Keratinocyte (primary cell): ENCODE results near the gene NTSR1. TPM values are rescaled to one million over a fixed set of nuclear protein-coding genes. Genes with fewer than 3 reads are reported as not detected.

Experiments used
- DNase-seq: peaks from one replicate; pipeline ENCODE4 v3.0.0-alpha.2; 2011; ENCODE audit warnings: low read depth, missing footprints, low spot score
- FAIRE-seq: peaks from 2 replicates; lab custom pipeline; 2011; peaks lifted over from hg19 to GRCh38; lab: Jason Lieb, UNC
- H2AFZ ChIP-seq: 2 replicates; pipeline ENCODE4 v1.6.0; 2012; ENCODE audit warnings: low read length, control low read depth, inconsistent platforms; ENCODE audit not compliant: control insufficient read depth
- H3K27ac ChIP-seq: 2 replicates; pipeline ENCODE4 v1.5.1; 2011; ENCODE audit warnings: low read length; ENCODE audit not compliant: control insufficient read depth, insufficient read depth
- H3K27me3 ChIP-seq: 3 replicates; pipeline ENCODE4 v1.6.0; 2011; ENCODE audit warnings: low read length; ENCODE audit not compliant: control insufficient read depth, insufficient read depth; ENCODE audit errors: extremely low read depth
- H3K36me3 ChIP-seq, 2 experiments: 2 replicates in 1 of 2; 3 replicates in 1 of 2; pipeline ENCODE4 v1.5.1; 2011; ENCODE audit warnings: low read length in 2 of 2, mild to moderate bottlenecking in 1 of 2; ENCODE audit not compliant: control insufficient read depth in 2 of 2, insufficient read depth in 2 of 2; ENCODE audit errors: extremely low read depth in 1 of 2
- H3K4me1 ChIP-seq: 3 replicates; pipeline ENCODE4 v1.5.1; 2011; ENCODE audit warnings: low read length; ENCODE audit not compliant: control insufficient read depth, insufficient read depth; ENCODE audit errors: extremely low read depth
- H3K4me2 ChIP-seq: 3 replicates; pipeline ENCODE4 v1.6.0; 2011; ENCODE audit warnings: low read depth, low read length; ENCODE audit not compliant: control insufficient read depth, insufficient read depth; ENCODE audit errors: extremely low read depth
- H3K4me3 ChIP-seq, 3 experiments: fragments of 200-600 bp in 1 of 3; sonication (generic) in 1 of 3; 2 replicates in 2 of 3; 3 replicates in 1 of 3; pipeline ENCODE4 v1.5.1; 2011 to 2016; ENCODE audit warnings: low read length in 3 of 3, mild to moderate bottlenecking in 3 of 3, control low read depth in 2 of 3, inconsistent platforms in 1 of 3, low read depth in 1 of 3, mixed read lengths in 1 of 3, mixed run types in 1 of 3, moderate library complexity in 1 of 3; ENCODE audit not compliant: control insufficient read depth in 2 of 3, insufficient read depth in 2 of 3; ENCODE audit errors: extremely low read depth in 1 of 3
- H3K79me2 ChIP-seq: 2 replicates; pipeline ENCODE4 v1.6.0; 2012; ENCODE audit warnings: low read length; ENCODE audit not compliant: control insufficient read depth, insufficient read depth
- H3K9ac ChIP-seq: 3 replicates; pipeline ENCODE4 v1.6.0; 2011; ENCODE audit warnings: low read length; ENCODE audit not compliant: control insufficient read depth, insufficient read depth; ENCODE audit errors: extremely low read depth
- H3K9me1 ChIP-seq: 3 replicates; pipeline ENCODE4 v1.6.0; 2011; ENCODE audit warnings: low read length; ENCODE audit not compliant: control insufficient read depth, insufficient read depth; ENCODE audit errors: extremely low read depth
- H3K9me3 ChIP-seq: 2 replicates; pipeline ENCODE4 v1.5.1; 2012; ENCODE audit warnings: low read depth, low read length; ENCODE audit not compliant: control insufficient read depth
- H4K20me1 ChIP-seq: 3 replicates; pipeline ENCODE4 v1.6.0; 2011; ENCODE audit warnings: low read length; ENCODE audit not compliant: control insufficient read depth, insufficient read depth; ENCODE audit errors: extremely low read depth
- CTCF ChIP-seq, 3 experiments: IDR thresholded peaks in 1 of 3; conservative IDR thresholded peaks in 1 of 3; optimal IDR thresholded peaks in 1 of 3; 2 replicates in 2 of 3; 3 replicates in 1 of 3; pipeline versions ENCODE3 to v1.5.1; 2011; ENCODE audit warnings: low read length in 3 of 3, mild to moderate bottlenecking in 3 of 3, moderate library complexity in 2 of 3, control low read depth in 1 of 3, inconsistent platforms in 1 of 3; ENCODE audit not compliant: insufficient read depth in 2 of 3; ENCODE audit errors: extremely low read depth in 1 of 3
- EZH2 ChIP-seq: IDR thresholded peaks from one replicate; pipeline ENCODE4 v1.6.1; 2012; ENCODE audit warnings: inconsistent platforms, mild to moderate bottlenecking, low read length, moderate library complexity
- dilution Hi-C: fragments of 300-500 bp; cut with MboI; formaldehyde crosslinking; loops from one replicate; pipeline ENCODE4 v1.7.0; 2020; ENCODE audit warnings: low sequenced_read_pairs; ENCODE audit not compliant: extremely low pct_ligation_motif_present
- polyA plus RNA-seq, 5 experiments: library from polyadenylated mRNA; depleted of rRNA in 3 of 5; stranded (reverse) in 3 of 5; stranded (forward) in 1 of 5; unstranded in 1 of 5; fragments of >200 nt; gene quantifications; 1 replicate in 1 of 5; 2 replicates in 3 of 5; 3 replicates in 1 of 5; pipeline versions ENCODE4 v1.2.1 to v1.2.3, GENCODE V29; 2011 to 2012; ENCODE audit warnings: missing spikeins in 2 of 5, low read depth in 1 of 5, low replicate concordance in 1 of 5

Gene NTSR1
- polyA plus RNA-seq, 1 donor (not counting 4 experiments of a cell fraction or from before 2014, with no cell fraction given) = 0.55 TPM

- no peak for FAIRE-seq
Observed at GRCh38 chr20:62751551-62752150, 43.0 kb downstream of the NTSR1 start.

GRCh38 chr20:62752181-62752670 is 43.6 kb downstream of the NTSR1 start:
- H4K20me1 ChIP-seq = no peaks in the 10 kb centered on the region
- FAIRE-seq (no peak), DNase-seq (no peak)
- peaks cover 11% of the 10 kb centered on the region for H3K27me3 ChIP-seq
- dilution Hi-C loops = no loop called here
- H3K9me3 ChIP-seq = no peaks in the 10 kb centered on the region
- H3K27ac ChIP-seq = no peak overlapping the region
- H3K4me1 ChIP-seq = peaks cover 12% of the 10 kb centered on the region
- no peak for TF ChIP-seq CTCF (optimal IDR thresholded peaks at IDR 0.05 in 1 of 3, IDR thresholded peaks at IDR 0.05 in 1 of 3, conservative IDR thresholded peaks at IDR 0.05 in 1 of 3; ENCODE audit: extremely low read depth in 1 of 3, insufficient read depth in 2 of 3, low read length in 3 of 3)
- no peak for TF ChIP-seq EZH2
- H3K36me3 ChIP-seq = no peaks in the 10 kb centered on the region
- no peaks in the 10 kb centered on the region for H3K79me2 ChIP-seq
- no peak overlapping the region for H3K4me2 ChIP-seq
- H3K9me1 ChIP-seq = peaks cover 2% of the 10 kb centered on the region
- H2AFZ ChIP-seq = no peak overlapping the region
- no peak overlapping the region for H3K9ac ChIP-seq
- H3K4me3 ChIP-seq = no peak overlapping the region

More at GRCh38 chr20:62751551-62752150, 43.0 kb downstream of the NTSR1 start:
- no peak for TF ChIP-seq EZH2
- H3K9me1 ChIP-seq = peaks cover 2% of the 10 kb centered on the region
- no peak overlapping the region for H3K27ac ChIP-seq
- dilution Hi-C loops = no loop called here
- no peaks in the 10 kb centered on the region for H3K36me3 ChIP-seq
- H2AFZ ChIP-seq = no peak overlapping the region
- H4K20me1 ChIP-seq = no peaks in the 10 kb centered on the region
- no peak overlapping the region for H3K9ac ChIP-seq
- H3K4me1 ChIP-seq = peaks cover 12% of the 10 kb centered on the region
- H3K9me3 ChIP-seq = no peaks in the 10 kb centered on the region
- no peak overlapping the region for H3K4me2 ChIP-seq
- H3K27me3 ChIP-seq = peaks cover 11% of the 10 kb centered on the region
- no peak overlapping the region for H3K4me3 ChIP-seq
- H3K79me2 ChIP-seq = no peaks in the 10 kb centered on the region
- DNase-seq = no peak
